Activated B cell treated with CpG ODN at 0.5 μM for 24 hours (primary cell): ENCODE measurements around the gene LENG9. TPM values are rescaled to one million over a fixed set of nuclear protein-coding genes. Genes with fewer than 3 reads are reported as not detected.

Experiments
- ATAC-seq: fragments of 200-7000 bp; cut with Tn5 transposase; one replicate; pipeline ENCODE4 v1.10.0; 2021; ENCODE audit warnings: low read depth, mild to moderate bottlenecking, moderate library complexity
- CTCF ChIA-PET: fragments of 350-600 bp; sonication (Branson Sonifier 250); formaldehyde crosslinking; loops from one replicate; lab custom pipeline; 2021; ENCODE audit warnings: antibody characterized with exemption; lab: Charles Lee
- POLR2A ChIA-PET: fragments of 350-600 bp; sonication (Branson Sonifier 250); formaldehyde crosslinking; loops from one replicate; lab custom pipeline; 2021; ENCODE audit warnings: antibody characterized with exemption; lab: Charles Lee
- DNase-seq: peaks from one replicate; pipeline ENCODE4 v3.0.0; 2022
- H3K27ac Mint-ChIP-seq: one replicate; pipeline ENCODE4 v1.8.0; 2020; ENCODE audit warnings: mixed read lengths
- H3K27me3 Mint-ChIP-seq: one replicate; pipeline ENCODE4 v1.8.0; 2021; ENCODE audit warnings: mixed read lengths
- H3K36me3 Mint-ChIP-seq: one replicate; pipeline ENCODE4 v1.8.0; 2021; ENCODE audit warnings: low read depth, mixed read lengths
- H3K4me1 Mint-ChIP-seq: one replicate; pipeline ENCODE4 v1.8.0; 2021; ENCODE audit warnings: mixed read lengths
- H3K4me3 Mint-ChIP-seq: one replicate; pipeline ENCODE4 v1.8.0; 2020; ENCODE audit warnings: mild to moderate bottlenecking, mixed read lengths
- H3K9me3 Mint-ChIP-seq: one replicate; pipeline ENCODE4 v1.8.0; 2020; ENCODE audit warnings: mixed read lengths
- intact Hi-C: fragments of 100-400 bp; cut with micrococcal nuclease; formaldehyde crosslinking; loops from one replicate; pipeline ENCODE4 v1.15.1; 2024
- total RNA-seq: library from RNA; stranded (reverse); gene quantifications from 2 replicates; pipeline ENCODE4 v1.2.3, GENCODE V29; 2022
- TF ChIP-seq, protein P1 (sequence below): fragments of 200-600 bp; IDR thresholded peaks from one replicate; pipeline ENCODE4 v1.8.0; 2022; ENCODE audit warnings: antibody characterized with exemption, mild to moderate bottlenecking

LENG9 gene
- total RNA-seq, 1 donor from 2014 or later: 8.5 TPM

DNA sequence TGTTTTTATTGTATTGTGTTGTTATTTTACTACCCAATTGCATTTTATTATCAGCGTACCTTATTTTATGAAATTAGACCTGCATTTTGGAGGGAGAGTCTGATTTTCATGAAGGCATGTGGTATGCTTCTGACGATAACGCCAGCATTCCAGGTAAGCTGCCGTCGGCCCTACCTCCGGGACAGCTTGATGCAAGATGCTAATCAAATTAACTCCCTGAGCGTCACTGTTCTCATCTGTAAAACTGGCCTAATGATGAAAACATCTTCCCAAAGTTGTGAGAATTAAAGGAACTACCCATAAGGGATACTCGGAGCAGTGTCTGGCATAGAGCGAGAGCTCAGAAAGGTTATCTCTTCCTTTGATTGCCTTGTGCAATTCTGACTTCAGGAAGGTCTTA lies 26.2 kb upstream of the LENG9 start:
- H3K27me3 Mint-ChIP-seq: peaks cover 32% of the 10 kb centered on the region
- ChIA-PET CTCF (no interaction called here), POLR2A (no interaction called here)
- TF ChIP-seq, protein P1, sequence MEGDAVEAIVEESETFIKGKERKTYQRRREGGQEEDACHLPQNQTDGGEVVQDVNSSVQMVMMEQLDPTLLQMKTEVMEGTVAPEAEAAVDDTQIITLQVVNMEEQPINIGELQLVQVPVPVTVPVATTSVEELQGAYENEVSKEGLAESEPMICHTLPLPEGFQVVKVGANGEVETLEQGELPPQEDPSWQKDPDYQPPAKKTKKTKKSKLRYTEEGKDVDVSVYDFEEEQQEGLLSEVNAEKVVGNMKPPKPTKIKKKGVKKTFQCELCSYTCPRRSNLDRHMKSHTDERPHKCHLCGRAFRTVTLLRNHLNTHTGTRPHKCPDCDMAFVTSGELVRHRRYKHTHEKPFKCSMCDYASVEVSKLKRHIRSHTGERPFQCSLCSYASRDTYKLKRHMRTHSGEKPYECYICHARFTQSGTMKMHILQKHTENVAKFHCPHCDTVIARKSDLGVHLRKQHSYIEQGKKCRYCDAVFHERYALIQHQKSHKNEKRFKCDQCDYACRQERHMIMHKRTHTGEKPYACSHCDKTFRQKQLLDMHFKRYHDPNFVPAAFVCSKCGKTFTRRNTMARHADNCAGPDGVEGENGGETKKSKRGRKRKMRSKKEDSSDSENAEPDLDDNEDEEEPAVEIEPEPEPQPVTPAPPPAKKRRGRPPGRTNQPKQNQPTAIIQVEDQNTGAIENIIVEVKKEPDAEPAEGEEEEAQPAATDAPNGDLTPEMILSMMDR: no peak
- ATAC-seq: no peak
- DNase-seq: no peak
- no peaks in the 10 kb centered on the region for H3K36me3 Mint-ChIP-seq
- intact Hi-C loops: no loop called here
- no peak overlapping the region for H3K4me3 Mint-ChIP-seq
- H3K4me1 Mint-ChIP-seq: peaks cover 11% of the 10 kb centered on the region
- no peaks in the 10 kb centered on the region for H3K9me3 Mint-ChIP-seq
- H3K27ac Mint-ChIP-seq: no peak overlapping the region

DNA sequence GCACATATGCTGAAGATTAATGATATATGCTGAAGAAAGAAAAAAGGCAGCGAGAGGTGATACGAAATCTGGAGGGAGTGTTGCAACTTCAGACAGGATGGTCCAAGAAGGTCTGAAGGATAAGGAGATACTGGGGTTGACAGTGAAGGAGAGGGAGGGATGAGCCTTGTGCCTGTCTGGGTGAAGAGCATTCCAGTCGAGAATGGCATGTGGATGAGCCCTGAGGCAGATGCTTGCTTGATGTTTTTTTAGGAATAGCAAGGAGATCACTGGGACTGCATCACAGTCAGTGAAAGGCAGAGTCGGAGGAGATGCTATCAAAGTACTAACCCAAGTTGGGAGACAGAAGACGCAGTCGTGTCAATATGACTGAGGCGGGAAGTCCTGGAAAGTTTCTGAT lies 25.8 kb upstream of the LENG9 start:
- CTCF ChIA-PET: no interaction called here
- peaks cover 11% of the 10 kb centered on the region for H3K4me1 Mint-ChIP-seq
- no peak overlapping the region for H3K4me3 Mint-ChIP-seq
- no peaks in the 10 kb centered on the region for H3K36me3 Mint-ChIP-seq
- no peak for ATAC-seq
- TF ChIP-seq, protein P1: no peak
- no peak for DNase-seq
- intact Hi-C loops: no loop called here
- H3K9me3 Mint-ChIP-seq: no peaks in the 10 kb centered on the region
- peaks cover 34% of the 10 kb centered on the region for H3K27me3 Mint-ChIP-seq
- no peak overlapping the region for H3K27ac Mint-ChIP-seq
- POLR2A ChIA-PET: no interaction called here

DNA sequence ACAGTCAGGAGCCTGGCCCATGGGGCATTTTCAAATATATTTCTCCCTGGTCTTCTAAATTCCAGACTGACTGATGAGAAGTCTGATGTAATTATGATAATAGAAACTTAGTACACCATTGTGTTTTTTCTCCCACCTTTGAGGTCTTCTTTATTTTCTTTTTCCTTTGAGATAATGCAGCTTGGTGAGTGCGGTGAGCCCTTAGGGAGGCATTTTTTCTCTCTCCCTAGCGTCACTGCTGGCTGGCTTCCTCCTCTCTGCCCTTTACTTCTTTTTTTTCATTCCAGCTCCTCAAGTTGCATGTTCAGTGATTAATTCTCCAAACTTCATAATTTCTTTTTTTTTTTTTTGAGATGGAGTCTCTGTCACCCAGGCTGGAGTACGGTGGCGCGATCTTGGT lies 22.3 kb upstream of the LENG9 start:
- intact Hi-C loops: no loop called here
- CTCF ChIA-PET: interaction anchor here (0.6 to 1.0 kb wide), 3 partner anchors 147 to 191 kb away, joined by 3 to 4 read pairs (median 3); no protein-coding TSS in a partner anchor
- POLR2A ChIA-PET: interaction anchor here (0.7 kb wide), 1 partner anchor 12 kb away, joined by 3 read pairs; no protein-coding TSS in a partner anchor
- H3K27me3 Mint-ChIP-seq: peaks cover 21% of the 10 kb centered on the region
- no peak overlapping the region for H3K4me3 Mint-ChIP-seq
- no peaks in the 10 kb centered on the region for H3K36me3 Mint-ChIP-seq
- ATAC-seq (no peak), DNase-seq (no peak)
- H3K9me3 Mint-ChIP-seq: no peaks in the 10 kb centered on the region
- H3K4me1 Mint-ChIP-seq: peaks cover 17% of the 10 kb centered on the region
- no peak overlapping the region for H3K27ac Mint-ChIP-seq
- TF ChIP-seq, protein P1: no peak

DNA sequence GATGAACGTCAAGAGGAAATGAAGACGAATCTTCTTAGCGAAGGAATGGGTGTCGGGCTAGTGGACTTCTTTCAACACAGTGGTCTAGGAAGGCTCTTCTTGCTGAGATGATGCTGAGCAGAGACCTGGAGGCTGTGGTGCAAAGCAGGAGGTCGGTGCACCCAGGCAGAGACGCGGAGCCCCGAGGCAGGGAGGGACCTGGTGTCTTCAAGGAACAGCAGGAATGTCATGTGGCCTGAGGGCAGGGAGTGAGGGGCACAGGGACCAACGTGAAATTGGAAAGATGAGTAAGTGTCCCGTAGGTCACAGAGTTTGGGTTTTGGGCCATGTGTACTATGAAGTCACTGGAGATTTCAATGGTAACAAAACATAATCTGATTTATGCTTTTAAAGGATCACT lies 20.9 kb upstream of the LENG9 start:
- DNase-seq (no peak), ATAC-seq (no peak)
- H3K27ac Mint-ChIP-seq: no peak overlapping the region
- H3K9me3 Mint-ChIP-seq: no peaks in the 10 kb centered on the region
- intact Hi-C loops: no loop called here
- no peaks in the 10 kb centered on the region for H3K36me3 Mint-ChIP-seq
- ChIA-PET POLR2A (no interaction called here), CTCF (no interaction called here)
- TF ChIP-seq, protein P1: no peak
- H3K4me1 Mint-ChIP-seq: peaks cover 19% of the 10 kb centered on the region
- peaks cover 20% of the 10 kb centered on the region for H3K27me3 Mint-ChIP-seq
- H3K4me3 Mint-ChIP-seq: no peak overlapping the region

DNA sequence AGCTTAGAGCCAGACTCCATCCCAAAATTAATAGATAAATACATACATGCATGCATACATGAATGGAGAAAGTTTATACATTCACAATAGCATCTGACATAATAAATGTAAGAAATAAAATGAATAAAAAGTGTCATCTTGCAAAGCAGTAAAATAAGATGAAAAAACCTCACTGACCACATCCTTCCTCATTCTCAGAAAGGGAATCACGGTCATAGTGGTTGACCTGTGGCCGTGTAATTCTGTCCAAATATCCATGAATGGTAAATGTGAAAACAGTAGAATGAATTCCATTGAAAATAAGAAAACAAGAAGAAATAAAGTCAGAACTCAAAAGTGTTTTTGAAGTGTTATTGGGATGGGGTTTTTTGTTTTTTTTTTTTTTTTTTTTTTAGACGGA lies 19.3 kb upstream of the LENG9 start:
- TF ChIP-seq, protein P1: no peak
- ATAC-seq: no peak
- no peak for DNase-seq
- intact Hi-C loops: no loop called here
- H3K9me3 Mint-ChIP-seq: no peaks in the 10 kb centered on the region
- H3K4me3 Mint-ChIP-seq: no peak overlapping the region
- peaks cover 20% of the 10 kb centered on the region for H3K4me1 Mint-ChIP-seq
- CTCF ChIA-PET: interaction anchor here (1.7 to 3.9 kb wide), 3 partner anchors 171 to 194 kb away, joined by 12 to 48 read pairs (median 15); no protein-coding TSS in a partner anchor
- H3K27me3 Mint-ChIP-seq: peaks cover 27% of the 10 kb centered on the region
- no peaks in the 10 kb centered on the region for H3K36me3 Mint-ChIP-seq
- no peak overlapping the region for H3K27ac Mint-ChIP-seq
- POLR2A ChIA-PET: no interaction called here
